Hematopoietic multipotent progenitor cell treated with erythropoietin and hydrocortisone succinate and interleukin-3 and kit ligand, for 6 days (in vitro differentiated cells): Measurements from ENCODE around the gene KCNS3.

ENCODE experiments used
- DNase-seq: peaks from one replicate; pipeline ENCODE4 v3.0.0-alpha.2; 2015

KCNS3 gene, protein sequence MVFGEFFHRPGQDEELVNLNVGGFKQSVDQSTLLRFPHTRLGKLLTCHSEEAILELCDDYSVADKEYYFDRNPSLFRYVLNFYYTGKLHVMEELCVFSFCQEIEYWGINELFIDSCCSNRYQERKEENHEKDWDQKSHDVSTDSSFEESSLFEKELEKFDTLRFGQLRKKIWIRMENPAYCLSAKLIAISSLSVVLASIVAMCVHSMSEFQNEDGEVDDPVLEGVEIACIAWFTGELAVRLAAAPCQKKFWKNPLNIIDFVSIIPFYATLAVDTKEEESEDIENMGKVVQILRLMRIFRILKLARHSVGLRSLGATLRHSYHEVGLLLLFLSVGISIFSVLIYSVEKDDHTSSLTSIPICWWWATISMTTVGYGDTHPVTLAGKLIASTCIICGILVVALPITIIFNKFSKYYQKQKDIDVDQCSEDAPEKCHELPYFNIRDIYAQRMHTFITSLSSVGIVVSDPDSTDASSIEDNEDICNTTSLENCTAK

GRCh38 chr2:17878281-17879136 lies at the start of gene KCNS3:
Gene KCNS3 (plus strand): TSS chr2:17878667. CDS start chr2:17931009, 52,342 bp downstream.
- peak; percentile 36 for DNase-seq

DNA sequence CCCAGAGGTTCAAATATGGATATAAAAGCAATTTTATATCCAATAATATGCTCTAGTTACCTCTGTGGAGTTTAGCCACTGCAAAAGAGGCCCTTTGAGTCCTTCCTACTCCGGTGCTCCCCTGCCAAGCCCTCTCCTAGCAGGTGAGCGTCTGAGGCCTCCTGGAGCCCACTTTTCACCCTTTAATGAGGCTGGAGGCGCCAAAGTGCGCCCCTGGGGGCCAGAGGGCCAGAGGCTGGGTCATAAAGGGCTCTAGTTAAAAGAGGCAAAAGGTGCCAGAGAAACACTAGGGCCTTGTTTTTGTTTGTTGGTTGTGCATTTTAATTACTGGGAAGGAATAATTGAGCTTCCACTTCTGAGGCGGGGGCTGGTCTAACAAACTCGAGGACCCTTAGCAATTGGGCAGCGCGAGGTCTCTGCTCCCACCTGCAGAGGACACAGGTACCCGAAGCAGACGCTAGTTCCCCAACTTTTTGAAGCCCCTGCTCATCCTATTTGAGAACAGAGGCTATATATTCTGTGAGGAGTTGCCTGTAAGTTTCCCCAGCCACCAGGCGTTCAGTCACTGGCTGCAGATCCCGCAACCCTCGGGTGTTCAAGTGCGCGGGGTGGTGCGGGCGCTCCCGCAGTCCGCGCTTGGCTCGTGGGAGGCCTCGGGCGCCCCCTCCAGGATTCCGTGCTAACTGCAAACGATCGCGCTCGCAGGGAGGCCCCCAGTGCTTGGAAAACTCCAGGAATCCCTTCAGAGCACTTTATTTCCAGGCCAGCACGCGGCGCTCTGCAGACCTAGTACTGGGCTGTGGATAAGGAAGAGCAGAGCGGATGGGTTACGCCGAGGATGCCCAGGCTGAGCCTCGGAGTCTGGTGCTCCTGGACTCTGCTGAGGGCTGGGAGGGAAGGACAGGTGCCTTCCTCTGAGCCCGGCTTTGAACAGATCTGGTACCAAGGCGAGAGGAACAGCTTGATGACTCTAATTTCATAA lies 48.1 kb upstream of the KCNS3 start:
- DNase-seq = peak; percentile 56

DNA sequence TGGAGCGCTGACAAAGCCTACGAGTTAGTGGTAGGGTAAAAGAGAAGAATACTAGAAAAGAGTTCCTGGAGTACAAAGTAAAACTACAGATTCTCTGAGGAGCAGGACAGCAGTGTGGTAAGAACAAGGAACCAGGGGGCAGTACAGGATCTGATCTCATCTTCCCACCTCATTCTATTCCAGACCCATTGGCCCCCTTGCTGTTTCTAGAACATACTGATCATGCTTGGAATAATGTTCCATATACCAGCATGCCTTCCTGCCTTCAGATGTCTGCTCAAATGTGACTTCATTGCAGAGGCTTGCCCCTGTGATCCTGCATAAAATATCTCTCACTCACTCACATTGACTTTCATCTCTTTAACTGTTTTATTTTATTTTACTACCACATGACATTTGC lies 43.0 kb upstream of the KCNS3 start:
- DNase-seq = no peak

DNA sequence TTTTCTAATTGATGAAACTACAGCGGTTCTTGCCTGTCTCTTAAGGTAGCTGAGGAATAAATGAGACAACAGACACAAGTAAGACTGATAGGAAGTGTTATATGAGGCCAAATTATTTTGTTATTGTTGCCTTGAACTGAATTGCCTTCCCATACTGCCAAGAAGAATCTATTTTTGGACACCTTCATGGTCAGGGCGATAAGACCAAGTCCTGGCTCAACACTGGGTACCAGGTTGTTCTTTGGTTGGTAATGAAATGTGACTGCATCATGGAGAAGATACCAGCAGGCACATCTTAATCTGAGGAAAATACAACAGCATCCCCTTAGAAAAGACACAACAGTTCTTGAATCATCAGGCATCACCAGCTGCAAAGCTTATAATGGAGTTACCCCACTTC lies 38.5 kb upstream of the KCNS3 start:
- DNase-seq = no peak

DNA sequence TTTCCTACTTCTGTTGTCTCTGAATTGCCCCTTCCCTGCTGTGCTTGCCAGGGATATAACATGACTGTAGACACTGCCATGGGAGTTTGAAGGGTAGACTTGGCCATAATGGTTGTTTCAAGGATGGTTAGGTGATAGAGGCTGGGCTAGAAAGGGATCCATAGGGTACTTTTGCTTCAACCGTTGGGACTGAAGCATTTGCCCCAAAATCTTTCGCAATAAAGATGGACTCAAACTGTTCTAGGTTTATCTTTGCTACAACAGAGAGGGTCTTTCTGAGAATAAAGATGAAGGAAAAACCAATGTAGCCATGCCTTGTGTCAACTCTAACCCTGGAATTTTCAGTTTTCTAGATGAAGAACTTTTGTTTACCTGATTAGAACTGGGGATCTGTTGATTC lies 35.0 kb upstream of the KCNS3 start:
- no peak for DNase-seq

DNA sequence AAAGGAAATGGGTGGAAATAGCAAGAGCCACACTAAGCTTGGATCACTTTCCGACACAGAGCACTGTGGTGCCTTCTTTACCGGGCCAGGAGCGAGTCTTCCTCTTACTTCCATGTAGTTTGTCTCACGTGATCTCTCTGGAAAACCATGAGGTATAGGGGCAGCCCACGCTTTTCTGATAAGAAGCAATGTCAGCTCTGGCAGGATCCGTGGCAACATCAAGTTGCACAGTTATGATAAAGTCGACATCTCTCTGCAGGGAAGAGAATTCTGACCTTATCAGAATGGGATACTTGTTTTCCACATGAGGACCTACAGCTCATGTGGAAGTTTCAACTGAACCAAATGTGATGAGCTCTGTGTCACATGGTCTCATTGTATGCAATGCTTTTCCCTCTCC lies 32.7 kb upstream of the KCNS3 start:
- DNase-seq = no peak

DNA sequence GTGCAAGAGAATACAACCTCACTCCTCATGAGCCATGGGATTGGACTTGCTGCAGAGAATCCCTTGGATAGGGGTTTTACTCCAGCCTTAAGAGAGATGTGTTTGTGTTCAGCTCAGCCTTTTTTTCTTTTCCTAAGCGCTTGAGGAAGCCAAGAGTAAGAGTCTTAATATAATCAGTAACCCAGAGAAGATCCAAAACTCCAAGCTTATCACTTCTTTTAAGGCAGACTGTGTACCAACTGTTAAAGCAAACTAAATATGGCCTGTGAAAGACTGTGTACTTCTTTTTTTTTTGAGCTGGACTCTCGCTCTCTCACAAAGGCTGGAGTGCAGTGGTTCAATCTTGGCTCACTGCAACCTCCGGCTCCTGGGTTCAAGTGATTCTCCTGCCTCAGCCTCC lies 31.8 kb upstream of the KCNS3 start:
- no peak for DNase-seq

GRCh38 chr2:17847236-17847635 lies 31.2 kb upstream of the KCNS3 start:
- DNase-seq = no peak

GRCh38 chr2:17849275-17849674 lies 29.2 kb upstream of the KCNS3 start:
- DNase-seq = no peak

- DNase-seq = no peak
These were observed 28.3 kb upstream of the KCNS3 start for GRCh38 chr2:17850151-17850550.

GRCh38 chr2:17851731-17852585 lies 26.5 kb upstream of the KCNS3 start:
- peak; percentile 77 for DNase-seq

DNA sequence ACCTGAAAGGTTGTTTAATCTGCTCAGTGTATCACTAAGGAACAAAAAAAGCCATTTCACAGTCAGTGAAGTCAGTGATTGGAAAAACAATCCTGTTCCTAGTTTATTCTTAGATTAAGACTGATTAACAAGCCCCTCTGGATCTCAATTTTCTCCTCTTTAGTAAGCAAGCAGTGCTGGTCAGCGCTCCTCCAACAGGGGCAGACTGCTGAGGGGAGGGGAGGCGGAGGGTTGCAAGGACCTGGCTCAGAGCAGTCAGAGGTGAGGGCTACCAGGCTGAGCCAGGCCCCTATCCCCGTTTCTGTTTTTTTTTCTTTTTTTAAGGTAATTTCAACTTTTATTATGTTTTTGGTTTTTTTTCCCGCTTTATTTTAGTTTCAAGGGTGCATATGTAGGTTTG lies 24.7 kb upstream of the KCNS3 start:
- DNase-seq = no peak

- no peak for DNase-seq
These were observed 21.4 kb upstream of the KCNS3 start for GRCh38 chr2:17857021-17857420.

GRCh38 chr2:17858064-17858463 lies 20.4 kb upstream of the KCNS3 start:
- DNase-seq = no peak

DNA sequence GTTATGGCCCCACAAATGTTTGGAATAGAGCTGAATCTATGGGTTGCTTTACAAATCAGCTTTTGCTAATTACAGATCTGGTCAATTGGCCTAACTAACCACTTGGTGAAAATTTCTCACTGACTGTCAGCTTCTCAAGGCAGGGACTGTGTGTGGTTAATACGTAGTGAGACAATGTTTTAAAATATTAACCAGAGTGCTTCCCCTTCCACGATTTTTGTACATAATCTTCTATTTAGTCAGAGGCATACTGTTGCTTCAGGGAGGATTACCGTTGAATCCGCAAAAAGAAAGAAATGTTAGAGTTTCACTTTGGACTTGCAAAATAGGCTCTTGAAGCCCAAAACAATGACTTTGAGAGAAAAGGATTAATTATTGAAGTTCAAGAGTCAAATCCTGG lies 14.9 kb upstream of the KCNS3 start:
- DNase-seq = no peak

GRCh38 chr2:17864676-17865075 lies 13.8 kb upstream of the KCNS3 start:
- DNase-seq = no peak

DNA sequence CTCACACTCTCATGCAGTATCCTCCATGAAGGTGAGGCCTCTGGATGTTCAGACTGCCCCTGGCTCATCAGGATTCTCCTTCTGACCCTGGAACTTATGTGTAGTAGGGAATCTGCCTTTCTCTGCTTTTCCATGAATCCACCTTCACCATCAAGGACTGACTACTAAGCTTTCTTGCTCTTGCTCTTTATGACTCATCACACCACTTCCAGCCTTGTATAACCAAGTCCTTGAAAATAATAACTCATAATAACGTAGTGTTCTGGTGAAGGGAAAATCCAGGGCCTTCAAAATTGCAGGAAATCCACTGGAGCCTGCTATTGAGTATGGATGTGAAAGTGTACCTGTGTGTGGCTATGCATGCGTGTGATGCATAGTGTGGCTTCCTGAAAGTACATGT lies 11.3 kb upstream of the KCNS3 start:
- DNase-seq = no peak

GRCh38 chr2:17869128-17869527 lies 9.3 kb upstream of the KCNS3 start:
- no peak for DNase-seq

- DNase-seq = no peak
These were observed 6.8 kb upstream of the KCNS3 start for GRCh38 chr2:17871639-17872038.

DNA sequence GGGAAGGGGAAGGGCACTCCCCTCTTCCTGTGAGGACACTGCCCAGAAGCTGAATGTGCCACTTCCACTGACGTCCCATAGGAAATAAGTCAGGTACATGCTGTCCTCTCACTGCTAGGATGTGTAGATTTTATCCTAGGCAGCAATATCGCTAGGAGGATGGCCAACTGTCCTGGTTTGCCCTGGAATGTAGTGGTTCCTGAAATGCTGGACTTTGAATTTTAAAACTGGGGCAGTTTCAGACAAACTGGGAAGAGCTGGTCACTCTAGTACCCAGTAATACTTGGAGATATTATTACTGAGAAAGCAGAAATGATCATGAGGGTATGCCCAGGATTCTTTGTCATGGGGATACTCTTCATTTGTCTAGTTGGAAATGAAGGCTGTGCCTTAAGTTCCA lies 5.4 kb upstream of the KCNS3 start:
- no peak for DNase-seq

DNA sequence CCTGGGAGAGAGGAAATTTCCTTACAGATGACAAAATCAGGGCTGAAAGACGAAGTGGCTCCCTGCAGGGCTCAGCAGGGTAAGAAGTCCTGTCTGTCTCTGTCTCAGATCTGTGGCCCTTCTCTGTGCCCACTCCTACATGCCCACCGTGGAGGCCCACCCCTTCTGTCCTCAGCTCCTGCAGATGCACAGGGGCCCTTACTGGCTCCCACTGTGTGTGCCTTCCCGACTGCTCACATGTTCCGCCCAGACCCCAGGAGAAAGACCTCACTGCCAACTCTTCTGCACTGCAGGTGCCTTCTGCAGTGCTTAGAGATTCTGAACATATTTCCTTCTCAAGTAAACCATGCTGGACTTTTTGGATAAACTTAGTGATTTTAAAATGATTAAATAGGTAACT lies 1.9 kb upstream of the KCNS3 start:
- no peak for DNase-seq

DNA sequence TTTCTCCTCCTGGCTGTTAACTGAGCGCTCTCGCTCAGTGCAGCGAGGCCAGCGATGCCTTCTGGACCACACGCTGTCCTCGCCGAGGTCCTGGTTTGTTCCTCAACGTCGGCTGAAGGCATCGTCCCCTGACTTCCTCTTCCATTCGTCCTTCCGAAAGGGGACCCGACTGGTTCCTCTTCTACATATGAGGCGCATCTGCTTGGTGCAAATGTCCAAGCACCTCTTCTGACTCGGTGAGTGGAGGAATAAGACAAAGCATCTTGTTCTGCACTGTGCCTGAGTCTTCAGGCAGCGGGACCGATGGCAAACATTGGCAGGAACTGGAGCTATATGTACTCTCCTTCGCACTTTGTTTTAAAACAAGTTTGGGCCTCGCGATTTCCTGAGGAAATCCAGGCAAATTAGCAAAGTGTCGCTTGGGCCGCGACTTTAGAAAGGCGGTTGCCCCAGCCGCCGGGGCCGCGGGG lies 621 bp upstream of the KCNS3 start:
- DNase-seq = peak; percentile 48
